Liver (tissue), 9 donors: ENCODE measurements around the gene RGS17. TPM values are rescaled to one million over a fixed set of nuclear protein-coding genes. Genes with fewer than 3 reads are reported as not detected.

Experiments used
- DNase-seq: peaks from one replicate; pipeline ENCODE4 v3.0.0-alpha.2; 2017; ENCODE audit warnings: low spot score
- H3K27ac ChIP-seq, 2 donors: one replicate each; pipeline ENCODE4 v1.7.0; 2013; ENCODE audit warnings: inconsistent platforms in 2 of 2, low read length in 2 of 2, control low read depth in 1 of 2, low read depth in 1 of 2, mild to moderate bottlenecking in 1 of 2
- H3K27me3 ChIP-seq, 4 donors: one replicate each; pipeline versions ENCODE4 v1.6.1 to v1.7.0; 2013; ENCODE audit warnings: low read length in 3 of 4, inconsistent platforms in 1 of 4, mild to moderate bottlenecking in 1 of 4, moderate library complexity in 1 of 4; ENCODE audit not compliant: control insufficient read depth in 4 of 4, insufficient read depth in 4 of 4
- H3K36me3 ChIP-seq, 4 donors: one replicate each; pipeline versions ENCODE4 v1.6.1 to v1.7.0; 2013; ENCODE audit warnings: low read length in 3 of 4, mild to moderate bottlenecking in 3 of 4, low read depth in 1 of 4, moderate library complexity in 1 of 4; ENCODE audit not compliant: control insufficient read depth in 4 of 4, insufficient read depth in 3 of 4
- H3K4me1 ChIP-seq, 4 donors: one replicate each; pipeline versions ENCODE4 v1.6.1 to v1.7.0; 2013; ENCODE audit warnings: low read length in 3 of 4, mild to moderate bottlenecking in 3 of 4, moderate library complexity in 1 of 4; ENCODE audit not compliant: control insufficient read depth in 4 of 4, insufficient read depth in 4 of 4
- H3K4me3 ChIP-seq, 3 donors: one replicate each; pipeline versions ENCODE4 v1.6.1 to v1.7.0; 2013; ENCODE audit warnings: low read length in 3 of 3, control low read depth in 1 of 3, low read depth in 1 of 3, mild to moderate bottlenecking in 1 of 3
- H3K9ac ChIP-seq, 2 donors: one replicate each; pipeline ENCODE4 v1.7.0; 2013; ENCODE audit warnings: low read length in 2 of 2, mild to moderate bottlenecking in 2 of 2, moderate library complexity in 2 of 2, control low read depth in 1 of 2, low read depth in 1 of 2
- H3K9me3 ChIP-seq, 4 donors: one replicate each; pipeline versions ENCODE4 v1.6.1 to v1.7.0; 2013; ENCODE audit warnings: low read length in 3 of 4; ENCODE audit not compliant: control insufficient read depth in 4 of 4
- ATF3 ChIP-seq: IDR thresholded peaks from 2 replicates; pipeline ENCODE4 v1.6.1; 2016; ENCODE audit warnings: antibody characterized with exemption
- CTCF ChIP-seq: fragments of 150-350 bp; IDR thresholded peaks from 2 replicates; pipeline ENCODE4 v1.5.1; 2017; ENCODE audit warnings: improper control_type of control experiment, low read depth, low read length; ENCODE audit not compliant: missing input control
- EGR1 ChIP-seq, 2 donors: IDR thresholded peaks; 2 replicates each; pipeline ENCODE4 v1.6.1; 2016 to 2018; ENCODE audit warnings: antibody characterized with exemption in 2 of 2, low read depth in 2 of 2
- FOXA1 ChIP-seq: IDR thresholded peaks from 2 replicates; pipeline ENCODE4 v1.6.1; 2016; ENCODE audit warnings: antibody characterized with exemption
- GABPA ChIP-seq, 2 donors: IDR thresholded peaks in 1 of 2; conservative IDR thresholded peaks in 1 of 2; 2 replicates each; pipeline ENCODE4 v1.6.1; 2016; ENCODE audit warnings: antibody characterized with exemption in 2 of 2, mild to moderate bottlenecking in 1 of 2, moderate library complexity in 1 of 2
- HNF4A ChIP-seq, 2 donors: conservative IDR thresholded peaks; 2 replicates each; pipeline ENCODE4 v1.6.1; 2016; ENCODE audit warnings: antibody characterized with exemption in 2 of 2, mild to moderate bottlenecking in 2 of 2
- HNF4G ChIP-seq: IDR thresholded peaks from 2 replicates; pipeline ENCODE4 v1.6.1; 2016; ENCODE audit warnings: antibody characterized with exemption
- JUND ChIP-seq, 2 donors: IDR thresholded peaks; 2 replicates each; pipeline ENCODE4 v1.6.1; 2016; ENCODE audit warnings: antibody characterized with exemption in 2 of 2
- MAX ChIP-seq: IDR thresholded peaks from 2 replicates; pipeline ENCODE4 v1.6.1; 2016; ENCODE audit warnings: antibody characterized with exemption
- NR2F2 ChIP-seq: IDR thresholded peaks from 2 replicates; pipeline ENCODE4 v1.6.1; 2016; ENCODE audit warnings: antibody characterized with exemption
- RAD21 ChIP-seq, 2 donors: IDR thresholded peaks; 2 replicates each; pipeline ENCODE4 v1.6.1; 2016; ENCODE audit warnings: antibody characterized with exemption in 2 of 2, mild to moderate bottlenecking in 2 of 2
- REST ChIP-seq: IDR thresholded peaks from 2 replicates; pipeline ENCODE4 v1.6.1; 2016; ENCODE audit warnings: antibody characterized with exemption, mild to moderate bottlenecking
- RXRA ChIP-seq, 2 donors: IDR thresholded peaks; 2 replicates each; pipeline ENCODE4 v1.6.1; 2017 to 2018; ENCODE audit warnings: antibody characterized with exemption in 2 of 2, mild to moderate bottlenecking in 1 of 2
- SP1 ChIP-seq: IDR thresholded peaks from 2 replicates; pipeline ENCODE4 v1.6.1; 2018; ENCODE audit warnings: antibody characterized with exemption, mild to moderate bottlenecking
- TAF1 ChIP-seq: conservative IDR thresholded peaks from 2 replicates; pipeline ENCODE4 v1.6.1; 2016; ENCODE audit warnings: antibody characterized with exemption, mild to moderate bottlenecking
- YY1 ChIP-seq: IDR thresholded peaks from 2 replicates; pipeline ENCODE4 v1.6.1; 2016; ENCODE audit warnings: antibody characterized with exemption, mild to moderate bottlenecking
- ZBTB33 ChIP-seq: IDR thresholded peaks from 2 replicates; pipeline ENCODE4 v1.6.1; 2016; ENCODE audit warnings: antibody characterized with exemption
- WGBS: extraction: QIAGEN DNeasy Blood & Tissue Kit; methylation state at CpG from one replicate; pipeline ENCODE4 v1.1.7; 2013; 5-methylcytosine and 5-hydroxymethylcytosine counted together
- polyA plus RNA-seq, 2 donors: library from polyadenylated mRNA; stranded (reverse) in 1 of 2; unstranded in 1 of 2; fragments of 200-250 nt in 1 of 2; fragments of >200 nt in 1 of 2; fragmentation: Nextera tagmentation in 1 of 2; extraction: Ambion mirVana in 1 of 2; gene quantifications; one replicate each; pipeline versions ENCODE4 v1.2.1 to v1.2.3, GENCODE V29; 2013 to 2015
- total RNA-seq, 2 donors: library from RNA; depleted of rRNA; stranded (reverse); fragments of >200 nt; gene quantifications; one replicate each; pipeline ENCODE4 v1.2.3, GENCODE V29; 2014
- donor health status: healthy.
- donor health status: healthy.
- donor health status: healthy.
- donor health status: healthy.
- donor health status: healthy.

RGS17 gene
- total and polyA plus RNA-seq, 4 donors = under 0.01 to 0.09 (median 0.03) TPM

GRCh38 chr6:153170511-153170910 lies 39.4 kb upstream of the RGS17 start:
- Histone ChIP-seq H3K27ac (no peak overlapping the region), H3K4me1 (peaks cover 0 to 2% (median 0%) of the 10 kb centered on the region in 4 donors), H3K9ac (no peak overlapping the region), H3K4me3 (no peak overlapping the region), H3K36me3 (no peaks in the 10 kb centered on the region), H3K27me3 (peaks cover 0 to 2% (median 0%) of the 10 kb centered on the region in 4 donors), H3K9me3 (no peaks in the 10 kb centered on the region)
- 54% methylated on average over 3 of the region's 3 CpGs for WGBS
- TF ChIP-seq ZBTB33 (no peak), GABPA (IDR thresholded peaks at IDR 0.05 in 1 of 2, conservative IDR thresholded peaks at IDR 0.05 in 1 of 2) (no peak), MAX (no peak), YY1 (no peak), FOXA1 (no peak), REST (no peak), HNF4G (no peak), JUND (IDR thresholded peaks at IDR 0.05) (no peak), NR2F2 (no peak), TAF1 (no peak)
- DNase-seq = no peak

GRCh38 chr6:153167907-153168306 lies 36.8 kb upstream of the RGS17 start:
- TF ChIP-seq RAD21 (IDR thresholded peaks at IDR 0.05) (no peak), FOXA1 (no peak), JUND (IDR thresholded peaks at IDR 0.05) (no peak), SP1 (no peak), MAX (no peak), EGR1 (IDR thresholded peaks at IDR 0.05; ENCODE audit: low read depth in 2 of 2) (no peak), REST (no peak), HNF4A (conservative IDR thresholded peaks at IDR 0.05) (no peak), CTCF (no peak), HNF4G (no peak), GABPA (IDR thresholded peaks at IDR 0.05 in 1 of 2, conservative IDR thresholded peaks at IDR 0.05 in 1 of 2) (no peak), NR2F2 (no peak), ZBTB33 (no peak), RXRA (IDR thresholded peaks at IDR 0.05) (no peak), ATF3 (no peak)
- no peak overlapping the region for H3K27ac ChIP-seq
- WGBS = 86% methylated on average over 1 of the region's 1 CpG
- no peaks in the 10 kb centered on the region for H3K9me3 ChIP-seq
- H3K36me3 ChIP-seq = no peaks in the 10 kb centered on the region
- no peak overlapping the region for H3K9ac ChIP-seq
- H3K4me3 ChIP-seq = no peak overlapping the region
- H3K4me1 ChIP-seq = no peaks in the 10 kb centered on the region
- peaks cover 0 to 2% (median 0%) of the 10 kb centered on the region in 4 donors for H3K27me3 ChIP-seq
- DNase-seq = no peak
